Smooth muscle cell (in vitro differentiated cells): Measurements from ENCODE around the gene ST6GALNAC4. TPM values are rescaled to one million over a fixed set of nuclear protein-coding genes. Genes with fewer than 3 reads are reported as not detected.

ENCODE experiments used
- DNase-seq: peaks from one replicate; lab custom pipeline; 2025; ENCODE audit not compliant: unreplicated experiment; lab: John Stamatoyannopoulos, UW
- H2AFZ ChIP-seq: fragments of 200-600 bp; sonication (generic); 2 replicates; pipeline ENCODE4 v1.6.0; 2016; ENCODE audit warnings: antibody characterized with exemption, low read depth, mild to moderate bottlenecking
- H3F3A ChIP-seq: fragments of 200-600 bp; sonication (generic); 2 replicates; pipeline ENCODE4 v1.6.0; 2017; ENCODE audit warnings: antibody characterized with exemption, low read depth
- H3K27ac ChIP-seq: fragments of 200-600 bp; sonication (generic); 2 replicates; pipeline ENCODE4 v1.5.1; 2016; ENCODE audit warnings: low read depth, mild to moderate bottlenecking
- H3K27me3 ChIP-seq: fragments of 200-600 bp; sonication (generic); 2 replicates; pipeline ENCODE4 v1.6.1; 2016; ENCODE audit warnings: low read depth, mild to moderate bottlenecking
- H3K36me3 ChIP-seq: fragments of 200-600 bp; sonication (generic); 2 replicates; pipeline ENCODE4 v1.5.1; 2016; ENCODE audit warnings: low read depth
- H3K4me1 ChIP-seq: fragments of 200-600 bp; sonication (generic); 2 replicates; pipeline ENCODE4 v1.5.1; 2016; ENCODE audit warnings: low read depth
- H3K4me2 ChIP-seq: fragments of 200-600 bp; sonication (generic); 2 replicates; pipeline ENCODE4 v1.6.0; 2016; ENCODE audit warnings: mild to moderate bottlenecking
- H3K4me3 ChIP-seq: fragments of 200-600 bp; sonication (generic); 2 replicates; pipeline ENCODE4 v1.5.1; 2016; ENCODE audit warnings: mild to moderate bottlenecking
- H3K79me2 ChIP-seq: fragments of 200-600 bp; sonication (generic); 2 replicates; pipeline ENCODE4 v1.6.0; 2016; ENCODE audit warnings: low read depth, mild to moderate bottlenecking
- H3K9ac ChIP-seq: fragments of 200-600 bp; sonication (generic); 2 replicates; pipeline ENCODE4 v1.6.0; 2016; ENCODE audit warnings: low read depth
- H3K9me3 ChIP-seq: fragments of 200-600 bp; sonication (generic); replicated peaks from 2 replicates; pipeline ENCODE4 v1.5.1; 2016; ENCODE audit warnings: low read depth
- H4K20me1 ChIP-seq: fragments of 200-600 bp; sonication (generic); 2 replicates; pipeline ENCODE4 v1.6.0; 2016; ENCODE audit warnings: low read depth
- CTCF ChIP-seq: fragments of 200-600 bp; sonication (generic); IDR thresholded peaks from 2 replicates; pipeline ENCODE4 v1.5.1; 2017; ENCODE audit warnings: borderline replicate concordance, mild to moderate bottlenecking, antibody characterized with exemption; ENCODE audit not compliant: insufficient read depth, poor library complexity, severe bottlenecking
- WGBS: methylation state at CpG from one replicate; pipeline ENCODE4 v1.1.7; 2016; ENCODE audit warnings: low lambda C conversion rate; 5-methylcytosine and 5-hydroxymethylcytosine counted together
- polyA plus RNA-seq: library from polyadenylated mRNA; unstranded; fragments of >200 nt; fragmentation: Nextera tagmentation; extraction: Ambion mirVana; gene quantifications from 2 replicates; pipeline ENCODE4 v1.2.1, GENCODE V29; 2016
- total RNA-seq: library from RNA; depleted of rRNA; stranded (reverse); fragments of >200 nt; gene quantifications from 2 replicates; pipeline ENCODE4 v1.2.3, GENCODE V29; 2014

The ST6GALNAC4 gene
- total and polyA plus RNA-seq, 2 experiments from 2014 or later = 12.1 to 22.5 TPM

- no peaks in the 10 kb centered on the region for H3F3A ChIP-seq
- no peak overlapping the region for H2AFZ ChIP-seq
- no peaks in the 10 kb centered on the region for H3K36me3 ChIP-seq
- DNase-seq = peak; percentile 63
- no peaks in the 10 kb centered on the region for H3K4me1 ChIP-seq
- no peak overlapping the region for H3K4me3 ChIP-seq
- H4K20me1 ChIP-seq = no peaks in the 10 kb centered on the region
- H3K9me3 ChIP-seq = no peaks in the 10 kb centered on the region
- TF ChIP-seq CTCF = peak; percentile 76
- WGBS = 69% methylated on average over 18 of the region's 18 CpGs
- H3K27ac ChIP-seq = no peak overlapping the region
- no peak overlapping the region for H3K4me2 ChIP-seq
- H3K27me3 ChIP-seq = no peaks in the 10 kb centered on the region
- H3K9ac ChIP-seq = no peak overlapping the region
- no peaks in the 10 kb centered on the region for H3K79me2 ChIP-seq
Measured at GRCh38 chr9:127869310-127870152, 47.3 kb downstream of the ST6GALNAC4 start.

DNA sequence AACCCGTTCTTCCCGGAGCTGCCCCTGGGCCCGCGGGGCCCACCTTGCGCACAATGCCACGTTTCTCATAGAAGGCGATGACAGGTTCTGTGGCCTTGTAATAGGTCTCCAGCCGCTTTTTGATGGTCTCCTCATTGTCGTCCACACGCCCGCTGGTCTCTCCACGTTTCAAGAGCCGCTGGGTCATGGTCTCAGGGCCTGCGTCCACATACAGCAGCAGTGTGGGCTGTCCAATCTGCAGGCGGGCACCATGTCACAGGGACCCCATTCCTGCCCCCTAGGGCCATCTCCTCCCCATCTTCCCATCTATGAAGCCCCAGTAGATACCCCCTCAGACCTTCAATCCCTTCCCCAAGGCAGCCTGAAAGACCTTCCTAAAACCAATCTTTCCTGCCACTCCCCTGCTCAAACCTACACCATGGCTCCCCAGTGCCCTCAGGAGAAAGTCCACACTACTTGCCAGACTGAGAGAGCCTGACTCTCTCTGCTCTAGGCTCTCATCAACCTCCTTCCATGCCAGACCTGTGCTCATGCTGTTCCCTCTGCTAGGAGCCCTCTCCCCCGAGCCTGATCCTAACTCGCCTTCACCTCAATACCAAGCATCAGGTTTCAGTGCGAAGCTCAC is 48.5 kb downstream of the ST6GALNAC4 start:
- WGBS = 95% methylated on average over 18 of the region's 18 CpGs

DNA sequence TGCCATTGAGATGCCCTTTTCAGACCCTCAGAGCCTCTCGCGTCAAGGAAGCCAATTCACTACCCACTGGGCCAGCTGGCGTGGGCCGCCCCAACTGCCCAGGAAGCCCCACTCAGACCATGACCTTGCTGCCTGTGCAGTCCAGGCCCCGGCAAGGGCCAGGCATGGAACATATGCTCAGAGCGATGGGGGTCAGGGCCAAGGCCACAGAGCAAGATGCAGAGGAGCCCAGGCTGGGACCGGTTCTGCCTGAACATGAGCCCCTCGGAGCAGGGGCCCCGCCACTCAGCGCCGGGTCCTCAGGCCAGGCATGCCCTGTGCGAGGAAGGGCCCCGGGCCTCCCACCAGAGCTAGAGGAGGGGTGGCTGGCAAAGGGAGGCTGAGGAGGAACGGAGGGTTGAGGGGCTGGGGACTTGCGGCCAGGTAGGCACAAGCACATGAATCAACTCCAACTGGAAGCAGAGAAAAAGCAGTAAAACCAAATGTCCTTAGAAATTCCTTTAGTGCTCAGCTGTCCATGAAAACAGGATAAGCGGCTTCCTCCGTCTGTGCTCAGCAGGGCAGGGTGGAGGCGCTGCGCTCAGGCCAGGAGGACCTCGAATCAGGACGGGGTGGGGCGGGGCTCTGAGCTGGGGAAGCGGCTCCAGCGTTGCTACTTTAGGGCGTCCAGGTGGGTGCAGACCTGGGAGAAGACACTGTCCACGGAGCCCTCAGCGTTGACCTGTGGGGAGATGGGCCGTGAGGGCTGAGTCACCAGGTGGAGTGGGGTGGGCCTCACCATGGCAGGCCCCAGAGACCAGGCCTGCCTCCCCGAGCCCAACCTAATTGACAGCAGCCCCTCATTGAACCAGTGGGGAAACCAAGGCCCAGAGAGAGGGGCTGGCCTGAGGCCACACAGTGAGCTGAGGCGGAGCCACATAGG is 49.2 kb downstream of the ST6GALNAC4 start:
- TF ChIP-seq CTCF = no peak
- Histone ChIP-seq H4K20me1 (no peaks in the 10 kb centered on the region), H3K79me2 (no peaks in the 10 kb centered on the region), H3K9ac (no peak overlapping the region), H3F3A (no peaks in the 10 kb centered on the region), H3K27ac (no peak overlapping the region), H3K4me1 (no peaks in the 10 kb centered on the region), H3K4me2 (no peak overlapping the region), H3K9me3 (no peaks in the 10 kb centered on the region), H3K4me3 (no peak overlapping the region), H3K27me3 (no peaks in the 10 kb centered on the region), H2AFZ (no peak overlapping the region), H3K36me3 (no peaks in the 10 kb centered on the region)
- 90% methylated on average over 29 of the region's 30 CpGs for WGBS
- no peak for DNase-seq

More for the DNA sequence above, 48.5 kb downstream of the ST6GALNAC4 start:
- no peak for TF ChIP-seq CTCF
- no peaks in the 10 kb centered on the region for H3K9me3 ChIP-seq
- H3K4me3 ChIP-seq = no peak overlapping the region
- H4K20me1 ChIP-seq = no peaks in the 10 kb centered on the region
- DNase-seq = no peak
- no peak overlapping the region for H2AFZ ChIP-seq
- H3K36me3 ChIP-seq = no peaks in the 10 kb centered on the region
- H3K27ac ChIP-seq = no peak overlapping the region
- H3K79me2 ChIP-seq = no peaks in the 10 kb centered on the region
- H3K27me3 ChIP-seq = no peaks in the 10 kb centered on the region
- H3K9ac ChIP-seq = no peak overlapping the region
- H3F3A ChIP-seq = no peaks in the 10 kb centered on the region
- no peak overlapping the region for H3K4me2 ChIP-seq
- no peaks in the 10 kb centered on the region for H3K4me1 ChIP-seq
